ENCODE data around the gene CWC27.

- TF ChIP-seq CTCF (IDR thresholded peaks at IDR 0.05) (no peak), ZFX (IDR thresholded peaks at IDR 0.05; ENCODE audit: borderline replicate concordance) (no peak)
Measured at GRCh38 chr5:65062469-65063083, 293.8 kb downstream of the CWC27 start.
